GM19025 (cell line): ENCODE measurements around the gene SRGAP1.
"Not testable (repeated sequence)": the region's sequence is repeated elsewhere in the genome, so short reads cannot be mapped to it uniquely, and the experiment has no call there.

Experiments
- ATAC-seq: cut with Tn5 transposase; IDR thresholded peaks from one replicate; pipeline ENCODE4 v1.9.1; 2021; ENCODE audit warnings: mild to moderate bottlenecking, low read depth, moderate library complexity; ENCODE audit not compliant: unreplicated experiment

The SRGAP1 gene

DNA sequence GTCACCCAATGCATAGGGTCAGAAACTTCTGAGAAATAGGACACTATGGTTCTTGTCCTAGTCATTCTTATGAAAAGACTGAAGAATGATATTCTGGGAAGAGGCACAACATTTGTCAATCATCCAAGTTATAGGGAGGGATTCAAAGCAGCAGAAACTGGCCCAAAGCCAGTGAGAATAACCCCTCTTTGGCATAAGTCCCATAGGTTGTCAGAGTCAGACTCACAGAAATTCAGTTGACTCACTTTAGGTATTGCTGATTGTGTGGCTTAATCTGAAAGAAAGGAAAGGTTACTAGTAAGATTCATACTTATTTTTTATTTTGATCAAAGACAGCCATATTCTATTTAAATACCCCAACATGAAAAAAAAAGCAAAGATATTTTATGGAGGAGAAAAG is 151.0 kb downstream of the SRGAP1 start:
- no peak for ATAC-seq

DNA sequence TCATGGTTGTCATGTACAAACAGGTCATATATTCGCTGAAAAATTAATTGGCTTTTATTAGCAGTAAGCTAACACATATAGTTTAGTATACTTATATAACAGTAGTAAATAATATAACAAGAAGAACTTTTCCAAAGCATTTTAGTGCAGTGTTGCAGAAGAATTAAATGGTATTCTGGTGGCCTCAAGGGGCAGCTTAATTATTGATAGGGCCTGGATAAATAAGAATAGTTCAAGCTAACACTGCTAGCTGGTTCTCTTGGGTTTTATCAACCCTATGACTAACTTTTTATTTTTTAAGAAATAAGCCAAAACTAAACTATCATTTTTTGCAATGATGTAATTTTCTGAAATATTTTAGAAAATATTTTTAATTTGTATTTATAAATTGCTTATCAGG is 152.1 kb downstream of the SRGAP1 start:
- ATAC-seq: no peak

- ATAC-seq: no peak
Observed at GRCh38 chr12:63997198-63997597, 152.7 kb downstream of the SRGAP1 start.

- no peak for ATAC-seq
Observed at GRCh38 chr12:63998584-63998983, 154.1 kb downstream of the SRGAP1 start.

DNA sequence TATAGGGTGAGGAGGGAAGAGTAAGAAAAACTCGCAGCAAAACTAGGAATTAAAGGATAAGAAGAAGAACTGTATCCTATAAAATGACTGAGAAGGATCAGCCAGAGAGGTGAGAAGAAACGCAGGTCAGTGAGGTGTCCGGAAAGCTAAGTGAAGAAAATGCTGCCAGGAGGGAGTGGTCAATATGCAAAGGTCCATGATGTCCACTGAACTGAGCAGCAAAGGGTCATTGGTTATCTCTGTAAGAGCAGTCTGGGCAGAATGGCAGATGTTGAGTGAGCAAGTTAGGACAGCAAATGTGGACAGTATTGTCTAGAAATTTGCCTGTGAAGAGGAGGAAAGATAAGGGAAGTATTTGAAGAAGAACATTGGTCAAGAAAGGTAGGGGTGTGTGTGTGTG is 155.4 kb downstream of the SRGAP1 start:
- ATAC-seq: no peak

GRCh38 chr12:64001439-64001838 is 156.9 kb downstream of the SRGAP1 start:
- no peak for ATAC-seq

DNA sequence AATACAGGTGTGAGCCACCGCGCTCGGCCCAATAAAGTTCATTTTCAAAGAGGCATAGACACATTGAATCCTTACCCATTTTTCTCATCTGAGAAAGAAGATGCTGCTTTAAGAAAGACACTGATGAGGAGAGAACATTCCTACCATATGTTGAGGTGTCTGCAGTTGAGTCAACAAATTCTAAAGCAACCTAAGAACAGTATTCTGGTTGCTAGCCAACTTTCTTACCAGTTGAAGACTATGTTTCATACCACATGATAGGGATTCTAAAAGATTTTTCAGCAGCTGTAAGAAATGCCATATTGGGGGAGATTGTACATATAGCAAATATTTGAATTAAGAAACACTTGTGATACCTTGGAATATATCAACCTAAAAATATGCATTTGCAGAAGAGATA is 160.1 kb downstream of the SRGAP1 start:
- no peak for ATAC-seq

DNA sequence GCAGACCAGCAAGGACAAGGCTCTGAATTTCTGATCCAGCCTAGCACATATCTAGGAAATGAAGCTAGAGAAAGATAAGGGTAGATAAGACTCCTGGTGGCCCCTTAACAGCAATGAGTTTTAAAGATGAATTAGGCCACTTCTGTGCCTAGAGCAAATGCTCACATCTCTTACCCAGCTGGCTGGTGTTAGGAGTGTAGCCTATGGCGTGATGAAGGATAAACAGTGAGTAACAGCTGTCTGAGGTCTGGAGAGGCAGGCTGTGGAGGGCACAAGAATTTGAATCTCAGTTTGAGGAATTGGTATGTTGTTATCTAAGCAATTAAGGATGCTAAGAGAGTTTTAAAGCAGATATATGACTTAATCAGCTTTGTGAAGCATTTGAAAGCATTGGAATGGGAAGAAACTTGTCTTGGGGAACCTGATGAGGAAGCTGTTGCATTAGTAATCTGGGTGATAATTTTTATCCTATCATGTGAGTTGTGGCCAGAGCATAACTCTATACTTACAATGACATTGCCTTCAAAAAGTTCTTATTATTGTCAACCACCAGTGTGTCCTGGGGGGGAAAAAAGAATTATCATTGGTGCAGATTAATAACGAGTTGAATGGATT is 161.8 kb downstream of the SRGAP1 start:
- no peak for ATAC-seq

- ATAC-seq: no peak
Observed at GRCh38 chr12:64007853-64008252, 163.4 kb downstream of the SRGAP1 start.

GRCh38 chr12:64008596-64008995 is 164.1 kb downstream of the SRGAP1 start:
- ATAC-seq: no peak

DNA sequence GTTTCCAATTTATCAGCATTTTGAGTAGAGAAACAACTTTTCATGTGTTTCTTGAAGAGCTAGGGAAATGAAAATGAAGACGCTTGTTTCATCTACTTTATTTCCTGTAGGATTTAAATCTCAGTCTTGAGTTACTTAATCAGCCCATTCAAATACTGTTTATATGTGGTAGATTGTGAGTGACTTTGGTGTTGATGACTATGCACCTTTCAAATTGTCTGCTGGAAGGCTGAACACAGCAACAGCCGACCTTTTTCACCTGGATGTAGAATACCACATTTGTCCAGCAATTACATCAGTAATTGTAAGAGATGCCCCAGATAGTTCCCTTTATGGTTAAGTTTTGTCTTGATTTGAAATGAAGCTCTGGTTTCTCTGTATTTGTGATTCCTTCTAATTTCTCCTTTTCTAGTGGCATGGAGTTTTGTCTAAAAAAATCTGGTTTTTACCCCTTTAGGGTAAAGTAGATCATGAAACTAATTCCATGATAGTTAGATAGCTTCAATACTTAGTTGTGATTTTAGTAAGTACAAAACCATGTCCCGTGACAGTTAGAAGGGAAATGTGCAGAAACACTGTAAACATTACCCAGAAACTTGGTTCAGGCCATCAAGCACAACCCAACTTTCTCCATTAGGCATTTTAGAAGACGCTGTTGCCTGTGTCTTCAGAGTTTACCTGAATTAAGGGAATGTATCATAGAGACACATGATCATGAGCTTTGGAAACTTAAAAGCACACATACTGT is 165.0 kb downstream of the SRGAP1 start:
- ATAC-seq: peak; percentile 55

DNA sequence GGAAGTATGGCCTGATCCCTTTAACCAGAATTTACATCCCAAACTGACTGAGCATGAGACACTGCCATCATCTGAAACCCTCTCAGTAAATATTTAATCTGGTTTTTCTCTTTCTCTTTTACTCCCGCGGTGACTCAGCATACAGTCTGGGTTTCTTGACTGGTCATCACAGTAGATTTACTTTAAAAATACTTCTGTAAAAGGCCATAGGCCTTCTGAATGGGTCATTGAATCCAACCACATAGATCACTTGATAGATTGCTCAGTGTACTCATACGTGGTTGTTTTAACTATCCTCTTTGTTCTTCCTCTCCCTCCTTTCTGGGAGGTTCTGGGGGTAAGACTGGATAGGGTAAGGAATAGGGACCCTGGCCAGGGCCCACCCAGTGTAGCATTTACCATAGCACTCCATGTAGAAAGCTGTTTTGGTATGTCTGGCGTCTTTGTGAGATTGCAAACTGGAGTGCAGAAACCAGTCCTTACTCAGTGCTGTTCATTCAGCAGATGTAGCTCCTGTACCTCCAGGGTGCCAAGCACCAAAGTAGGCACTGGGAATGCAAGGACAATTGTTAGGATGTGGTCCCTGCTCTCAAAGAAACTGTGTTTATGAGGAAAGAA is 165.7 kb downstream of the SRGAP1 start:
- peak; percentile 91 for ATAC-seq

DNA sequence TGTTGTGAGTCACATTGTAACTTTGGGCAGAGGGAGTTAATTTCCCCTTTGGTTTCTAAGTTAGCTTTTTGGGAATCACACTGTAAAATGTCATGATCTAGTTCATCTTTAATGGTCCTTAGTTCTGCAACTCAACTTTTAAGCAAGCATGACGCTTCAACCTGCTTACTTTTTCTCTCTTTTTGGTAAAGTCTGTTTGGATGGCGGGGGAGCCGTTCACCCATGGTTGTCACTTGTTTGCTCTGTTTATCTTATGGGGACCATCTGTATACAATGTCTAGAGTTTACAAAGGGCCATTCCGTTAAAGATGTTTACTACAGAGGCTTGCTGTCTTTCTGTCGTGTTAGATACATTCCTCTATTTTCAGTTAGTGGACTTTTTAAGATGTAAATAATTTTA is 172.0 kb downstream of the SRGAP1 start:
- ATAC-seq: no peak

- not testable (repeated sequence) for ATAC-seq
Observed at GRCh38 chr12:64018116-64018515, 173.6 kb downstream of the SRGAP1 start.

GRCh38 chr12:64018524-64018923 is 174.0 kb downstream of the SRGAP1 start:
- ATAC-seq: no peak

DNA sequence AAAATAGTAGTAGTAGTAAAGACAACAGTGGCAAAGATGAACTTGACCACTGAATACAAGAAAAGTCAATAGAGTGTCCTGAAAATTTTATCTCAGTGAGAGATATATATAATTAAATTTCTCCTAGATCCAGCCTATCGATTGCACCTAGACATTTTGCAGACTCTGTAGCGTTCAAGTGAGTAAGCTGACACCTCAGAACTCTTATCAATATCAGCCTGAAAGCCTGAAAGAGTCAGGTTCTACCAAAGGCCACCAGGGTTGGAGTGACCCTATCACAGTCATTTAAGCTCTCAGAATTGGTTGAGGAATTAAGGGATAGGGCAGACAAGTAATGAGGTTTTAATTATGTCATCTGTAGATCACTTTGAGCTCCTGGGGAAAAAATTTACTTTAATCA is 174.6 kb downstream of the SRGAP1 start:
- ATAC-seq: no peak

- no peak for ATAC-seq
Observed at GRCh38 chr12:64019654-64020053, 175.2 kb downstream of the SRGAP1 start.

- no peak for ATAC-seq
Observed at GRCh38 chr12:64025174-64025958, 180.9 kb downstream of the SRGAP1 start.

- no peak for ATAC-seq
Observed at GRCh38 chr12:64027311-64027710, 182.8 kb downstream of the SRGAP1 start.

GRCh38 chr12:64028541-64028940 is 184.0 kb downstream of the SRGAP1 start:
- ATAC-seq: no peak
